Esophagus squamous epithelium (tissue), 4 donors: ENCODE measurements around the gene BCAR1.

Source experiments
- CTCF ChIP-seq, 6 experiments: fragments of 450-650 bp in 4 of 6; fragments of 200-600 bp in 2 of 6; sonication (generic) in 2 of 6; IDR thresholded peaks; one replicate each; pipeline ENCODE4 v1.5.1; 2016 to 2019; ENCODE audit warnings: antibody characterized with exemption in 6 of 6, mild to moderate bottlenecking in 4 of 6, moderate library complexity in 4 of 6
- POLR2A ChIP-seq, 4 donors: fragments of 450-650 bp; IDR thresholded peaks; one replicate each; pipeline ENCODE4 v1.6.1; 2017; ENCODE audit warnings: antibody characterized with exemption in 4 of 4, mild to moderate bottlenecking in 4 of 4, moderate library complexity in 3 of 4

GRCh38 chr16:75237398-75238131 is 13.9 kb downstream of the BCAR1 start:
- TF ChIP-seq POLR2A (IDR thresholded peaks at IDR 0.05) (no peak), CTCF (IDR thresholded peaks at IDR 0.05) (no peak)
